CD14-positive monocyte (primary cell): ENCODE results near the gene CDKN2AIP. TPM values are rescaled to one million over a fixed set of nuclear protein-coding genes. Genes with fewer than 3 reads are reported as not detected.
A peak's percentile ranks its signal among the peaks of the same experiment; 100 is the strongest.

Experiments
- DNase-seq, 3 donors: peaks; one replicate each; pipeline ENCODE4 v3.0.0-alpha.2; 2011 to 2022
- H2AFZ ChIP-seq: 2 replicates; pipeline ENCODE4 v1.6.0; 2012; ENCODE audit warnings: mild to moderate bottlenecking, low read depth, low read length, inconsistent platforms; ENCODE audit not compliant: insufficient read depth, poor library complexity, severe bottlenecking
- H3K27ac ChIP-seq, 2 donors: 1 replicate in 1 of 2; 2 replicates in 1 of 2; pipeline ENCODE4 v1.5.1; 2012 to 2013; ENCODE audit warnings: low read length in 2 of 2, control low read depth in 1 of 2, inconsistent platforms in 1 of 2, low read depth in 1 of 2, mild to moderate bottlenecking in 1 of 2
- H3K27me3 ChIP-seq, 2 donors: one replicate each; pipeline versions ENCODE4 v1.6.0 to v1.6.1; 2011 to 2013; ENCODE audit warnings: low read length in 2 of 2; ENCODE audit not compliant: control insufficient read depth in 2 of 2, insufficient read depth in 2 of 2
- H3K36me3 ChIP-seq, 2 donors: replicated peaks in 1 of 2; 1 replicate in 1 of 2; 2 replicates in 1 of 2; pipeline versions ENCODE4 v1.5.1 to v1.6.1; 2012 to 2013; ENCODE audit warnings: low read length in 2 of 2, control low read depth in 1 of 2, inconsistent platforms in 1 of 2, mild to moderate bottlenecking in 1 of 2; ENCODE audit not compliant: insufficient read depth in 2 of 2, control insufficient read depth in 1 of 2
- H3K4me1 ChIP-seq, 2 donors: 1 replicate in 1 of 2; 2 replicates in 1 of 2; pipeline versions ENCODE4 v1.5.1 to v1.6.1; 2012 to 2013; ENCODE audit warnings: low read length in 2 of 2, control low read depth in 1 of 2, inconsistent platforms in 1 of 2, mild to moderate bottlenecking in 1 of 2, moderate library complexity in 1 of 2; ENCODE audit not compliant: insufficient read depth in 2 of 2, control insufficient read depth in 1 of 2
- H3K4me2 ChIP-seq: replicated peaks from 2 replicates; pipeline ENCODE3; 2012; ENCODE audit warnings: low read length, moderate library complexity, mild to moderate bottlenecking; ENCODE audit not compliant: poor library complexity, severe bottlenecking; ENCODE audit errors: extremely low read depth
- H3K4me3 ChIP-seq, 3 experiments: fragments of 200-600 bp in 1 of 3; sonication (generic) in 1 of 3; replicated peaks in 1 of 3; 1 replicate in 2 of 3; 2 replicates in 1 of 3; pipeline ENCODE4 v1.5.1; 2011 to 2013; ENCODE audit warnings: low read length in 3 of 3, mild to moderate bottlenecking in 3 of 3, control low read depth in 2 of 3, low read depth in 2 of 3, inconsistent platforms in 1 of 3, moderate library complexity in 1 of 3
- H3K79me2 ChIP-seq: 2 replicates; pipeline ENCODE4 v1.6.0; 2012; ENCODE audit warnings: mild to moderate bottlenecking, control low read depth, inconsistent platforms, low read length, moderate library complexity; ENCODE audit not compliant: insufficient read depth
- H3K9ac ChIP-seq: 2 replicates; pipeline ENCODE4 v1.6.0; 2017; ENCODE audit warnings: low read length, mild to moderate bottlenecking; ENCODE audit not compliant: insufficient read depth, poor library complexity, severe bottlenecking
- H3K9me3 ChIP-seq, 2 donors: replicated peaks in 1 of 2; 1 replicate in 1 of 2; 2 replicates in 1 of 2; pipeline versions ENCODE4 v1.5.1 to v1.6.1; 2012 to 2013; ENCODE audit warnings: low read length in 2 of 2, control low read depth in 1 of 2; ENCODE audit not compliant: control insufficient read depth in 1 of 2, insufficient read depth in 1 of 2
- H4K20me1 ChIP-seq: 2 replicates; pipeline ENCODE4 v1.6.0; 2012; ENCODE audit warnings: mild to moderate bottlenecking, low read length, control low read depth, moderate library complexity; ENCODE audit not compliant: insufficient read depth
- H3K27ac Mint-ChIP-seq, 7 donors: one replicate each; pipeline ENCODE4 v1.8.0; 2020; ENCODE audit warnings: mild to moderate bottlenecking in 7 of 7, mixed read lengths in 7 of 7, moderate library complexity in 6 of 7, inconsistent platforms in 2 of 7
- H3K27me3 Mint-ChIP-seq, 3 donors: one replicate each; pipeline ENCODE4 v1.8.0; 2021 to 2022; ENCODE audit warnings: low read depth in 3 of 3, mild to moderate bottlenecking in 3 of 3, mixed read lengths in 3 of 3, moderate library complexity in 3 of 3, inconsistent platforms in 1 of 3
- H3K36me3 Mint-ChIP-seq, 2 donors: one replicate each; pipeline ENCODE4 v1.8.0; 2020; ENCODE audit warnings: mixed read lengths in 2 of 2, inconsistent platforms in 1 of 2, mild to moderate bottlenecking in 1 of 2
- H3K4me1 Mint-ChIP-seq: one replicate; pipeline ENCODE4 v1.8.0; 2020; ENCODE audit warnings: mild to moderate bottlenecking, mixed read lengths
- H3K4me3 Mint-ChIP-seq, 2 donors: one replicate each; pipeline ENCODE4 v1.8.0; 2020; ENCODE audit warnings: mild to moderate bottlenecking in 2 of 2, mixed read lengths in 2 of 2, moderate library complexity in 1 of 2
- H3K9me3 Mint-ChIP-seq, 7 donors: one replicate each; pipeline ENCODE4 v1.8.0; 2020 to 2022; ENCODE audit warnings: mixed read lengths in 7 of 7, mild to moderate bottlenecking in 6 of 7, moderate library complexity in 6 of 7, inconsistent platforms in 2 of 7
- CTCF ChIP-seq: fragments of 200-600 bp; IDR thresholded peaks from one replicate; pipeline ENCODE4 v1.8.0; 2022; ENCODE audit warnings: antibody characterized with exemption, mild to moderate bottlenecking
- whole genome bisulfite sequencing: methylation state at CpG from one replicate; pipeline ENCODE4 v1.1.5; 2013; ENCODE audit warnings: missing lambda C conversion rate; ENCODE audit not compliant: insufficient coverage; 5-methylcytosine and 5-hydroxymethylcytosine counted together
- intact Hi-C, 2 donors: fragments of 100-400 bp; cut with micrococcal nuclease; formaldehyde crosslinking; loops; one replicate each; pipeline versions ENCODE4 v1.15.0 to v1.15.1; 2023
- polyA plus RNA-seq, 3 donors: library from polyadenylated mRNA; depleted of rRNA in 1 of 3; unstranded in 2 of 3; stranded (reverse) in 1 of 3; fragments of 300-500 nt in 2 of 3; fragments of >200 nt in 1 of 3; fragmentation: Illumina TruSeq in 2 of 3; gene quantifications; 1 replicate in 2 of 3; 2 replicates in 1 of 3; pipeline ENCODE4 v1.2.3, GENCODE V29; 2012 to 2021

The CDKN2AIP gene
- polyA plus RNA-seq, 3 donors: 3.1 to 4.4 (median 3.7) TPM

- Histone ChIP-seq H3K27ac (no peak overlapping the region), H2AFZ (no peak overlapping the region), H3K4me3 (peak overlapping the region in 1 of 3 experiments; percentile 78), H4K20me1 (no peaks in the 10 kb centered on the region), H3K27me3 (no peaks in the 10 kb centered on the region), H3K9ac (no peak overlapping the region), H3K4me1 (peaks cover 48 to 54% of the 10 kb centered on the region in 2 donors), H3K36me3 (no peaks in the 10 kb centered on the region), H3K79me2 (no peaks in the 10 kb centered on the region), H3K9me3 (no peaks in the 10 kb centered on the region), H3K4me2 (peak overlapping the region; percentile 83)
- Mint-ChIP-seq H3K4me1 (peaks cover 54% of the 10 kb centered on the region), H3K27me3 (peaks cover 7 to 10% (median 8%) of the 10 kb centered on the region in 3 donors), H3K4me3 (peak overlapping the region; percentile 41 to 95), H3K36me3 (no peaks in the 10 kb centered on the region), H3K9me3 (peaks cover 0 to 2% (median 0%) of the 10 kb centered on the region in 7 donors), H3K27ac (peak overlapping the region in 2 of 7 donors; percentile 29 to 76)
- DNase-seq: no peak
- no peak for TF ChIP-seq CTCF
- WGBS: no CpG with 5 or more reads among the region's 5 CpGs
- intact Hi-C loops: loop anchor here in 1 of 2 donors (10.0 kb wide), 1 partner anchor 325 kb away; no protein-coding TSS in a partner anchor
These were observed 44.4 kb upstream of the CDKN2AIP start for GRCh38 chr4:183400035-183400434.

DNA sequence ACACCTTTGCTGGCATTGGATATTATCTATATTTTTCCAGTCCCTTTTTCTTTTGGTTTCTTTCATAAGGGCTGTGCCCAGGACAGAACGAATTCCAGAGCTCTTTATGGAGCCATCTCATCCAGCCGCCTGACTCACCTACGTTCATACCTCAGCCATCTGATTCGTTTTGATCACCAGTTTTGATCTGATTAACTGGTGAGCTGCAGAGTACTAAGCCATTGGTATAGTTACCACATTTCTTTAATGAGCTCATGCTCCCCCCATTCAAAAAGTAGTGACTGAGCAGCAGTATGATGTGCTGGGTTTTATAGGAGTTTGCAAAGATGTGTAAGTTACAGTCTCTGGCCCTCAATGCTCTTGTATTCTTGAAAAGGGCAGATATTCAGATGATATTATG lies 43.0 kb upstream of the CDKN2AIP start:
- peaks cover 35 to 39% of the 10 kb centered on the region in 2 donors for H3K4me1 ChIP-seq
- no peak overlapping the region for H3K4me3 ChIP-seq
- intact Hi-C loops: loop anchor here in 1 of 2 donors (10.0 kb wide), 1 partner anchor 327 kb away; no protein-coding TSS in a partner anchor
- no peaks in the 10 kb centered on the region for H3K79me2 ChIP-seq
- Mint-ChIP-seq H3K4me3 (no peak overlapping the region), H3K27me3 (peaks cover 8 to 10% (median 9%) of the 10 kb centered on the region in 3 donors), H3K27ac (peak overlapping the region in 1 of 7 donors; percentile 5), H3K36me3 (no peaks in the 10 kb centered on the region), H3K9me3 (peaks cover 0 to 3% (median 0%) of the 10 kb centered on the region in 7 donors), H3K4me1 (peaks cover 40% of the 10 kb centered on the region)
- H3K27ac ChIP-seq: no peak overlapping the region
- 100% methylated on average over 3 of the region's 4 CpGs for WGBS
- no peaks in the 10 kb centered on the region for H3K36me3 ChIP-seq
- H3K27me3 ChIP-seq: no peaks in the 10 kb centered on the region
- H3K9me3 ChIP-seq: no peaks in the 10 kb centered on the region
- no peak overlapping the region for H2AFZ ChIP-seq
- TF ChIP-seq CTCF: no peak
- no peak overlapping the region for H3K4me2 ChIP-seq
- no peaks in the 10 kb centered on the region for H4K20me1 ChIP-seq
- DNase-seq: no peak
- no peak overlapping the region for H3K9ac ChIP-seq
